Stimulated activated CD8-positive, alpha-beta memory T cell treated with anti-CD3 and anti-CD28 coated beads, Interleukin-15, amount 100 ng/mL, for 4 hours (primary cell): ENCODE data around the gene RSRP1.

Source experiments
- DNase-seq, 2 donors: peaks; one replicate each; pipeline ENCODE4 v3.0.0-alpha.2; 2020; ENCODE audit warnings: low read depth in 2 of 2

RSRP1 gene

GRCh38 chr1:25194054-25194453, 53.2 kb downstream of the RSRP1 start:
- no peak for DNase-seq

- no peak for DNase-seq
Measured at GRCh38 chr1:25193229-25193628, 54.0 kb downstream of the RSRP1 start.
